ENCODE results near the gene ZBTB47. TPM values are rescaled to one million over a fixed set of nuclear protein-coding genes. Genes with fewer than 3 reads are reported as not detected.
A peak's percentile ranks its signal among the peaks of the same experiment; 100 is the strongest.

The ZBTB47 gene
- total and polyA plus RNA-seq, 2 experiments from 2014 or later, result 7.0 to 14.2 TPM

DNA sequence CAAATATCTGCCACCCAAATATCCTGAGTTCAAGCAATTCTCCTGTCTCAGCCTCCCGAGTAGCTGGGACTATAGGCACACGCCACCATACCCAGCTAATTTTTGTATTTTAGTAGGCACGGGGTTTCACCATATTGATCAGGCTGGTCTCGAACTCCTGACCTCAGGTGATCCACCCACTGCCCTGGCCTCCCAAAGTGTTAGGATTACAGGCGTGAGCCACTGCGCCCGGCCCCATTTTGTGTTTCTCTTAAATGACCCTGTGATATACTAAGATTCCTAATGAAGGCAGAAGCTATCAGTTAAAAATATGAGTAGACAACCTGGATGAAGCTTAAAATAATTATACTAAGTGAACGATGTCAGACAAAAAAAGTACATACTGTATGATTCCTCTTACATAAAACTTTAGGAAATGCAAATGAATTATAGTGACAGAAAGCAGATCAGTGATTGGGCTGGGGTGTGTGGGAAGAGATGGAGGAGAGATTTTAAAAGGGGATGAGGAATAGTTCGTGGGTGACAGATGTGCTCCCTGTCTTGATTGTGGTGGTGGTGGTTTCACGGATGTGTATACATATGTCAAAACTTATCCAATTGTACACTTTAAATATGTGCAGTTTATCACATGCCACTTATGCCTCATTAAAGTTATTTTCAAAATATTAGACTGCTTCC lies 28.0 kb downstream of the ZBTB47 start:
- no peaks in the 10 kb centered on the region for H3K9me2 ChIP-seq (replicated peaks; ENCODE audit: insufficient read depth)
- H3K27ac ChIP-seq, result no peak overlapping the region
- no peaks in the 10 kb centered on the region for H3K79me2 ChIP-seq
- no peaks in the 10 kb centered on the region for H3K27me3 ChIP-seq
- H3K9me3 ChIP-seq (ENCODE audit: low read depth), result no peaks in the 10 kb centered on the region
- TF ChIP-seq EZH2phosphoT487 (IDR thresholded peaks at IDR 0.05; ENCODE audit: low read depth, severe bottlenecking, unreplicated experiment) (no peak), EZH2 (IDR thresholded peaks at IDR 0.05; ENCODE audit: borderline replicate concordance) (no peak)
- TF ChIP-seq, protein P1, sequence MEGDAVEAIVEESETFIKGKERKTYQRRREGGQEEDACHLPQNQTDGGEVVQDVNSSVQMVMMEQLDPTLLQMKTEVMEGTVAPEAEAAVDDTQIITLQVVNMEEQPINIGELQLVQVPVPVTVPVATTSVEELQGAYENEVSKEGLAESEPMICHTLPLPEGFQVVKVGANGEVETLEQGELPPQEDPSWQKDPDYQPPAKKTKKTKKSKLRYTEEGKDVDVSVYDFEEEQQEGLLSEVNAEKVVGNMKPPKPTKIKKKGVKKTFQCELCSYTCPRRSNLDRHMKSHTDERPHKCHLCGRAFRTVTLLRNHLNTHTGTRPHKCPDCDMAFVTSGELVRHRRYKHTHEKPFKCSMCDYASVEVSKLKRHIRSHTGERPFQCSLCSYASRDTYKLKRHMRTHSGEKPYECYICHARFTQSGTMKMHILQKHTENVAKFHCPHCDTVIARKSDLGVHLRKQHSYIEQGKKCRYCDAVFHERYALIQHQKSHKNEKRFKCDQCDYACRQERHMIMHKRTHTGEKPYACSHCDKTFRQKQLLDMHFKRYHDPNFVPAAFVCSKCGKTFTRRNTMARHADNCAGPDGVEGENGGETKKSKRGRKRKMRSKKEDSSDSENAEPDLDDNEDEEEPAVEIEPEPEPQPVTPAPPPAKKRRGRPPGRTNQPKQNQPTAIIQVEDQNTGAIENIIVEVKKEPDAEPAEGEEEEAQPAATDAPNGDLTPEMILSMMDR (IDR thresholded peaks at IDR 0.05; ENCODE audit: poor library complexity), result no peak
- no peaks in the 10 kb centered on the region for H4K20me1 ChIP-seq (ENCODE audit: insufficient read depth, poor library complexity, severe bottlenecking)
- WGBS (ENCODE audit: low lambda C conversion rate, missing lambda C conversion rate), result 90% methylated on average over 10 of the region's 10 CpGs
- H3K4me2 ChIP-seq, result no peak overlapping the region
- H3K4me3 ChIP-seq, result no peak overlapping the region
- H3K4me1 ChIP-seq (ENCODE audit: insufficient read depth), result peaks cover 5% of the 10 kb centered on the region
- no peak overlapping the region for H2AFZ ChIP-seq
- no peak for DNase-seq (ENCODE audit: low spot score)
- H3K36me3 ChIP-seq (replicated peaks; ENCODE audit: insufficient read depth, low read depth), result no peaks in the 10 kb centered on the region

DNA sequence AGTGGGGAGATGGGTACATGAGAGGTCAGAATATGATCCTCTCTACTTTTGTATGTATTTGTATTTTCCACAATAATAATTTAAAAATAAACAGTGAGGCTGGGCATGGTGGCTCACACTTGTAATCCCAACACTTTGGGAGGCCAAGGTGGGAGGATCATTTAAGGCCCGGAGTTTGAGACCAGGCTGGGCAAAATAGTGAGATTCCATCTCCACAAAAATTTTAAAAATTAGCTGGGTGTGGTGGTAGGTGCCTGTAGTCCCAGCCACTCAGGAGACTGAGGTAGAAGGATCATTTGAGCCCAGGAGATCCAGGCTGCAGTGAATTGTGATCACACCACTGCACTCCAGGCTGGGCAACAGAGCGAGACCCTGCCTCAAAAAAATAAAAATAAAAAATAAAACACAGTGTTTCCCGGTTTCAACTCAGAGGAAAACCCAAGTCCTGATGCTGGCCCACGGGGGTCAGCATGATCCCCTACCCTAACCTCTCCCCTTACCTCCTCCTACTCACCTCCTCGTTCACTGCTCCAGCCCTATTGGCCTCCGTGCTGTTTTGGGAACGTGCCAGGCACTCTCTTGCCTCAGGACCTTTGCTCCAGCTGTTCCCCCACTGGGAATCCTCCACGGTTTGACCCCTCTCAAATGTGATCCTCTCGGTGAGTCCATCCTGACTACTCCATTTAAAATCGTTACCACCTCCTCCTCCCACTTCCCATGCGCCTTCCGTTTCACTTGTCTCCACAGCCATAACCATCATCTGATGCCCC lies 29.0 kb downstream of the ZBTB47 start:
- H3K27me3 ChIP-seq, result no peaks in the 10 kb centered on the region
- no peak for DNase-seq (ENCODE audit: low spot score)

DNA sequence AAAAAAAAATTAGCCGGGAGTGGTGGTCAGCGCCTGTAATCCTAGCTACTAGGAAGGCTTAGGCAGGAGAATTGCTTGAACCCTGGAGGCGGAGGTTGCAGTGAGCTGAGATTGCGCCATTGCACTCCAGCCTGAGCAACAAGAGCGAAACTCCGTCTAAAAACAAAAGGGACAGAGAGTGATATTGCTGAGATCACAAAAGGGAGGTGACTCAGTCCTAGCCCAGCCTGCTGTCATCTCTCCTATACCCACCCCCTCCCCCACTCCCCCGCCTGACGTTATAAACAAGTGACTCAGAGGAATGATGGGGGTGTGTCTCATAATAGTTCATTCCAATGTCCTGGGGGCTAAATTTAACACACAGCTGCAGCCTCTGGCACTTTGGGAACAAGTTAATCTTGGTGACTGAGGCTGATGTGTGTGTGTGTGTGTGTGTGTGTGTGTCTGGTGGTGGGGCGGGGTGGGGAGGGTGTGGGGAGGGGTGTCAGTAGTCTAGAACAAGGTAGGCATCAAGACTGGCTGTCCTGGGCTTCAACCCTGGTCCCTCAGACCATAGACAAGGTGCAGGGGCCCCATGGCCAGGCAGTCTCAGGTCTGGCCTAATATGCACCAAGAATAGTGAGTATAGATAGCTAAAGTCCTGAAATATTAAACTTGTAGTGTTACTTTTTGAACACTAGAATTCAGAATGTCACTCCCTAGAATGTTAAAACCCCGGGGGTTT lies 30.5 kb downstream of the ZBTB47 start:
- 59% methylated on average over 8 of the region's 10 CpGs for WGBS (ENCODE audit: low lambda C conversion rate, missing lambda C conversion rate)
- DNase-seq (ENCODE audit: low spot score), result peak; percentile 89
- H3K9me3 ChIP-seq (ENCODE audit: low read depth), result no peaks in the 10 kb centered on the region
- peak overlapping the region; percentile 72 for H3K27ac ChIP-seq
- peak overlapping the region; percentile 26 for H3K4me2 ChIP-seq
- H3K4me1 ChIP-seq (ENCODE audit: insufficient read depth), result peaks cover 5% of the 10 kb centered on the region
- no peak overlapping the region for H2AFZ ChIP-seq
- H3K79me2 ChIP-seq, result no peaks in the 10 kb centered on the region
- H3K4me3 ChIP-seq, result no peak overlapping the region
- H3K27me3 ChIP-seq, result no peaks in the 10 kb centered on the region
- TF ChIP-seq EZH2phosphoT487 (IDR thresholded peaks at IDR 0.05; ENCODE audit: low read depth, severe bottlenecking, unreplicated experiment), result no peak
- TF ChIP-seq, protein P1 (IDR thresholded peaks at IDR 0.05; ENCODE audit: poor library complexity), result no peak
- no peaks in the 10 kb centered on the region for H3K9me2 ChIP-seq (replicated peaks; ENCODE audit: insufficient read depth)
- H3K36me3 ChIP-seq (replicated peaks; ENCODE audit: insufficient read depth, low read depth), result no peaks in the 10 kb centered on the region
- H4K20me1 ChIP-seq (ENCODE audit: insufficient read depth, poor library complexity, severe bottlenecking), result no peaks in the 10 kb centered on the region

More for the DNA sequence above, 29.0 kb downstream of the ZBTB47 start:
- no peaks in the 10 kb centered on the region for H3K36me3 ChIP-seq (replicated peaks; ENCODE audit: insufficient read depth, low read depth)
- WGBS (ENCODE audit: low lambda C conversion rate, missing lambda C conversion rate), result 86% methylated on average over 12 of the region's 12 CpGs
- no peak overlapping the region for H2AFZ ChIP-seq
- TF ChIP-seq, protein P1 (IDR thresholded peaks at IDR 0.05; ENCODE audit: poor library complexity), result no peak
- no peak for TF ChIP-seq EZH2phosphoT487 (IDR thresholded peaks at IDR 0.05; ENCODE audit: low read depth, severe bottlenecking, unreplicated experiment)
- no peak for TF ChIP-seq EZH2 (IDR thresholded peaks at IDR 0.05; ENCODE audit: borderline replicate concordance)
- no peak overlapping the region for H3K27ac ChIP-seq
- H3K4me3 ChIP-seq, result no peak overlapping the region
- no peak overlapping the region for H3K4me2 ChIP-seq
- H3K9me3 ChIP-seq (ENCODE audit: low read depth), result no peaks in the 10 kb centered on the region
- no peaks in the 10 kb centered on the region for H3K9me2 ChIP-seq (replicated peaks; ENCODE audit: insufficient read depth)
- no peaks in the 10 kb centered on the region for H4K20me1 ChIP-seq (ENCODE audit: insufficient read depth, poor library complexity, severe bottlenecking)
- H3K79me2 ChIP-seq, result no peaks in the 10 kb centered on the region
- peaks cover 5% of the 10 kb centered on the region for H3K4me1 ChIP-seq (ENCODE audit: insufficient read depth)

Measured in hepatocyte (in vitro differentiated cells).